GM21576 (cell line): ENCODE measurements around the gene DBNL.

Source experiments
- ATAC-seq: cut with Tn5 transposase; IDR thresholded peaks from one replicate; pipeline ENCODE4 v1.9.1; 2021; ENCODE audit warnings: mild to moderate bottlenecking, moderate library complexity; ENCODE audit not compliant: unreplicated experiment

DBNL gene

DNA sequence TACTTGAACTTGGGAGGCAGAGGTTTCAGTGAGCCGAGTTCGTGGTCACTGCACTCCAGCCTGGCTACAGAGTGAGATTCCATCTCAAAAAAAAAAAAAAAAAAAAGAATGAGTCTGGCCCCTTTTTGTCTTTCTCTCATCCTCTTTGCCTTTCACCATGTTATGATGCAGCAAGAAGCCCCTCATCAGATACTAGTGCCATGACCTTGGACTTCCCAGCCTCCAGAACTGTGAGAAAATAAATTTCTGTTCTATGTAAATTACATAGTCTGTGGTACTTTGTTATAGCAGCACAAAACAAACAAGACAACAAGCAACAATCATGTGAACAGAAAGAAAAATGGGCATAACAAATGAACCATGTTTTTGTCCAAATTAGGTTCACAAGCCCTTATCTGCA, 2.3 kb upstream of the DBNL start:
- no peak for ATAC-seq

DNA sequence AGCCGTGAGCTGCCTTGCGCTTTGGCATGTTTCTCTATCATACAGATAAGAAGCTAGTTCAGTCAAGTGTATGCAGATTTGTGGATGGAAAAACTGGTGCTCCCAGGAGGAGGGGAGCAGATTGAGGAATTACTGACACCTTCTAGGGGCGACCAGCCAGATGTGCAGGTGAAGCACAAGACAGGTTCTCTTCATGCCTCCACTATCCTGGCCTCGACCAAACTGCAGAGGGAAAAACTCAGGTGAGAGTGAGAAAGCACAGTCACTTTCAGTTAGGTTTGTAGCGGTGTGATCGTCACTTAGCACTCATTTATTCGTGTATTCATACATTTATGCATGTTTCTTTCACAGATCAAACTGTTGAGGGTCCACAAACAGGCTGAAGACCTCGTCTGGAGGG, 600 bp upstream of the DBNL start:
- no peak for ATAC-seq

DNA sequence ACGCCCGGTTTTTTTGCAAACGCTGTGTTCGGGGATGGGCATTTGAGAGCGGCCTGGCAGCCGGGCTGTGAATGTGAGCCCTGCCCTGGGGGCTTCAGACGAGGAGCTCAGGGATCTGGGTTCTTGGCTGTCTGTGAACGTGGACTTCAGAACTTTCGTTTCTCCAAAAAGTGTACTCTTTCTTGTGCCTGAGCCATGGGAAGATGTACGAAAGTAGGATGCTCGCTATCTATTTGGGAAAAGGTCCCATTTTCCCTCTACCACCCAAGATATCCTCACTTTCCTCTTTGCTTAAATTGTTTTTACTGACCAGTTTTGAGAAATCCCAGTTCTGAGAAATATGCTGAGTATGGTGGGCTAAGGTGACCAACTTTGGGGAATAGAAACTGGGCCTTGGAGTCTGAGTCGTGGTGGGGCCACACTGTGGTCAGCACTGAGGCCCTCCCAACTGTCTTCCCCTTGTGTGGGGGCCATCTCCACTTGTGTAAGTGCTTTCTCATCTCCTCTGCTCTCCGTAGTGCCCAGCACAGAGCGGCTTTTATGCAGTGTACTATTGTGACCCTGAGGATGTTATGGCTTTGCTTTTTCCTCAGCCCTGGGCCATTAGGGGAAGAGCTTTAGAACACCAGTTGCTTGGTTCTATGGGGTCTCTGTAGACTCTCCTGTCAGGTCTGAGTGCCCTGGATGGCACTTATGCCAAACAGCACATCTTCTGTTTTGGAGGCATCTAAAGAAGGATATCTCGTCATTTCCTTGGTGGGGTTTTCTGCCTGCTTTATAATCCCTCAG, 918 bp downstream of the DBNL start:
- ATAC-seq = no peak

DNA sequence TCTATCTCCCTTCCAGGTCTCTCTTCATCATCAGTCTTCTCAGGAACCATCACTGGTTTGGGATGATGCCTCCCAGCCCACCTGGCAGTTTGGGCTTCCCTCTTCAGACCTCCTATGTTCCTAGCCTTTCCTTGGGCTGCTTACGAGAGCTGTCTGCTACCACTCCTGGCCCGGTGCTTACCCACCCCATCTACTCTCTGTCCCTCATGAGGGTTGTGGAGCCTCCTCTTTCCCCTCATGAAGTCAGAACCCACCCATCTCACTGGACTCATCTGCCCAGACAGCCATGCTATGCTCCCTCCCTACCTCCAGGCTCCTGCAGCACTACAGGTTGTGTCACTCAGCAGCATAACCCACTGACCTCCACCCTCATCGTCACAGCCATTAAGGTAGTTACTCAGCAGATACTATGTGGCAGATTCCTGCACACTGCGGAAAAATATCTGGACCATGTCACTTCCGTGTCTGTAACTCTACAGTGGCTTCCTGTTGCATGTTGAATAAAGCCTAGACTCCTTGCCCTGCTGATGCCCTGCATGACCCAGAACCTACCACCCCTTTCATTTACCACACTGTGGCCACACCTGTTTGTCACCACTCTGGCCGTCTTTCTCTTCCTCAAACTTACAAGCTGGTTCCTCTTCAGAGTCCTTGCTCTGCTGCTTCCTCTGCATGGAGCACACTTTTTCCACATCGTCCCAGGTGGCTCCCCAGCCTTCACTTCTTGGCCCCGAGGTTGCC, 2.0 kb downstream of the DBNL start:
- peak; percentile 64 for ATAC-seq

DNA sequence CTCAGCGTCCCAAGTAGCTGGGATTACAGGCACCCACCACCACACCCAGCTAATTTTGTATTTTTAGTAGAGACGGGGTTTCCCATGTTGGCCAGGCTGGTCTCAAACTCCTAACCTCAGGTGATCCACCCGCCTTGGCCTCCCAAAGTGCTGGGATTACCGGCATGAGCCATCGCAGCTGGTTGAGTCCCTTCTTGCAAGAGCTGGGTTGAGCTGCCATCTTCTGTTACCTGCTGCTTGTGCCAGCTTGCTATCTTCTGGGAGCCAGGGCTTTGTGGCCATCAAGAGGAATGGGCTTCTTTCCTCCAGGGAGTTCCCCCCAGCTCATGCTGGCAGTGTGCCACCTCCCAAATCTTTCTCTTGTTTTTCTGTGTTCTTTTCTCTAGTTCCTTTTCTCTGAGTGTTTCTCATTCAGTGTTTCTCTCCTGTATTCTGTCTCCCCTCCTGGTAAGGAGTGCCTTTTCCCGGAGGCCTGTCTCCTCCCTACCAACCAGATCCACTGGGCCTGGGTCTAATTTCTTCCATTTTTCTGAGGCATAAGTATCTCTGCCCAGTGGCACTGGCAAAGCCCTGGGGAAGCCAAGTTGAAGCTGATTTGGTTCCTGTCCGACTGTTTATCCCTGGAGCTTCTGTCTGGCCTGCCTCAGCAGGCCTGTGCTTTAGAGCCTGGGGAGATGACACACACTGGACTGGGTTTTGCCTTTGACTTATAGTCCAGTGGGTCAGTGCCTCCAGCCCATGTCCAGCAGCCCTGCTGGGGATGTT, 3.7 kb downstream of the DBNL start:
- ATAC-seq = no peak

DNA sequence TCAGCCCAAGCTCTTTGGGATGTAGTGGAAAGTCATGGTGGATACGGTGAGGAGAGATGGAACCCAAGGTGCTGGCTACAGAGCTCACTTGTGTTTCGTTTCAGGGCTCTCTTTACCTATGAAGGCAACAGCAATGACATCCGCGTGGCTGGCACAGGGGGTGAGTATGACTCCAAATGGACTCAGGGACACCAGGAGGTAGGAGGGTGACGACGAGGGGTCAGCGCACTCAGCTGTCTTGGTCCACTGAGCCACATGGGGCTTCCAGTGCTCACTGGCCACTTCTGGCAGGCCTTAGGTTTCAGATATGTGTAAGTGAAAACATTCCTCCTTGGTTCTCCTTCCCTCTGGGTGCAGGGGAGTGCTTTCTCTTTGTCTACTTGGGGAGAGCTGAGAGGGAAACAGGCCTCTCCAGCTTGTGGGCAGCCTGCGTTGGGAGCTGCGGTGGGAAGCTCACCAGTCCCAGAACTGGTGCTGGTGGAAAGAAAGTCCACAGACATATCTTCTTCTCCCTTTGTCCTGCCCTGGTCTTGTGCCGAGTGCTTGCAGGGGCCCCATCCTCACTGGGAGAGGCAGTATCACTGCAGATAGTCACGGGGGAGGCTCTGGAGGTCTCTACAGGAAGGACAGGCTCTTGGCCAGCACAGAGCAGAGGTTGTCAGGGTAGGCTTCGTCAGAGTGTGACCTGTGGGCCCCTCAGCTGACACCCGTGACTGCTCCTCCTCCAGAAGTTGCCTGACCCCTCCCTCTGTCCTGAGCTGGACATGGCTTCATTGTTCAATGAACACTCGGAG, 5.8 kb downstream of the DBNL start:
- no peak for ATAC-seq

DNA sequence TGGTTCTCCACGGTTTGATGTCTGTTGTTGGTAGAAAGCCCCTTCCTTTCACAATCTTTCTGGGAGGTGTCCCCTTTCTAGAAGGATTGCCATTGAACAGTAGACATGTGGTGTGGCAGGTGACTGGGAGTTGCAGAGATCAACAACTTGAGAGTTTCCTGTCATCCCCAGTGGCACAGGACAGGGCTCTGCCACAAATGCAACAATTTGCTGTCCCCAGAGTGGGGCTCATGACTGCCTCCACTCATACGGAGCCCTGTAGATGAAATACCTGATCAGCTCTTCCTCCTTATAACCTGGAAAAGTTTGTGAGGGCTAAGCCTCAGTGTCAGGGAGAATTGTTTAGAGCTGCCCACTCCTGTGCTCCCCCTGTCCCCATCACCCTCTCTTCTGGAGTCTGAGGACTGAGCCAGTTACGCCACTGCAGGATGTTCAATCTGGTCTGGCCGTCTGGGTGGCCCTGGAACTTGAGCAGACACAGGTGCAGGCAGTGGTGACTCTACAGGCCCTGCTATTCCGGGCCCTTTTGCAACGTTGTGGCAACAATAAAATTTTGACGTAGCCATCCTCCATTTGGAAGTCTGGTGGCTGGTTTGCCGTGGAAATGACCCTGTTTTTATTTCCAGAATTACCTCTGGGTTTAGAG, 6.5 kb downstream of the DBNL start:
- ATAC-seq = no peak

DNA sequence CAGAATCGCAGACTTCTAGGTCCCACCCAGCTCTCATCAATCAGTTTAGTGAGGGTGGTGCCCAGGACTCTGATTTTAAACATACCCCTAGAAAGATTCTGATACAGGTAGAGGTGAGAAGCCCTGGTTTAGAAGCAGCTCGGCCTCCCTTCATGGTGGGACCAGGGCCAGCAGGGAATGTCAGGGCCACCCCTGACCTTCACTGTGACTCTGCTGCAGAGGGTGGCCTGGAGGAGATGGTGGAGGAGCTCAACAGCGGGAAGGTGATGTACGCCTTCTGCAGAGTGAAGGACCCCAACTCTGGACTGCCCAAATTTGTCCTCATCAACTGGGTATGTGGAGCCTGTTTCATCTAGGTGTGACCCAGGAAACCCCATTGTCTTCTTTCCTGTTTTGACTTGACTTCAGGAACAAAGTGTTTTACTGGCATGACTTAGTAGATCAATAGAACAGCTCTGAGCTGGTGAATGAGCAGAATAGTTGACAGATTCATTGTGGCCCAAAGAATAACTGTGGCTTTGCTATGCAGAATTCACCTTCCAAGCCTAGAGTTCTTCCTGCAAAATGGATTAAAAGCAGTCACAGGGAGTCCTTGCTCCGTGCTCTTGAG, 7.2 kb downstream of the DBNL start:
- no peak for ATAC-seq

DNA sequence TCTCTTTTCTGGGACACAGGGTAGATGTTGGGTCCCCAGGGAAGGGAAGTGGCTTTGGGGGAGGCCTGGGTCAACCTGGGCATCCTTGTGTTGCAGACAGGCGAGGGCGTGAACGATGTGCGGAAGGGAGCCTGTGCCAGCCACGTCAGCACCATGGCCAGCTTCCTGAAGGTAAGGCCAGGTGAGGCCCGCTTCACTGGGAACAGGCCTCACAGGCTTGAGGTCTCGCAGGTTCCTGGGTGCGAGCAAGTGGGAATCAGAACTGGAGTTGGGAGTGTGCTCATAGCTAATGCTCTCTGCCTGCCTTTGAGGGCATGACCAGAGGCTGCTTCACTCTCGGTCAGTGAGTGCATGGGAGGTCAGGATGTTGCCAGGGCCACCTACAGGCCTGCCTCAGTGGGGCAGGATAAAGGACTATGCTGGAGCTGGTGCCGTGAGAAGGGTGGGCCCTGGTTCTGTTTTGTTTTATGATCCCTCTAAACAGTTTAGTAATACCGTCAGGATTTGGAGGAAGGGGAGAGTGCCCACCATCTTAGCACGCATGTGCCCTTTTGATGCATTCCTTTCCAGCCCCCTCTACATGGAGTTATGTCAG, 8.4 kb downstream of the DBNL start:
- ATAC-seq = no peak

DNA sequence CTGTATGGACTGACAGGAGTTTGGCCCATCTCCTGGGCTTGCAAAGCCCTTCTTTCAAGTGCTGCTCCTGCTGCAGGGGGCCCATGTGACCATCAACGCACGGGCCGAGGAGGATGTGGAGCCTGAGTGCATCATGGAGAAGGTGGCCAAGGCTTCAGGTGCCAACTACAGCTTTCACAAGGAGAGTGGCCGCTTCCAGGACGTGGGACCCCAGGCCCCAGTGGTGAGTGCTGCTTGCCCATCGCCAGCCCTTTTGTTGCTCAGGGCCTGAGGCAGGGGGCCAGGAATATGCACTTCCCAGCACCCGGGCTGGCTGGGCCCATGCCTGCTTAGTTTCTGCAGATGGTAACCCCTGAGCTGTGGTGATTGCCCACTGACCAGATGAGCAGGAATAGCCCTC, 12.2 kb downstream of the DBNL start:
- no peak for ATAC-seq

DNA sequence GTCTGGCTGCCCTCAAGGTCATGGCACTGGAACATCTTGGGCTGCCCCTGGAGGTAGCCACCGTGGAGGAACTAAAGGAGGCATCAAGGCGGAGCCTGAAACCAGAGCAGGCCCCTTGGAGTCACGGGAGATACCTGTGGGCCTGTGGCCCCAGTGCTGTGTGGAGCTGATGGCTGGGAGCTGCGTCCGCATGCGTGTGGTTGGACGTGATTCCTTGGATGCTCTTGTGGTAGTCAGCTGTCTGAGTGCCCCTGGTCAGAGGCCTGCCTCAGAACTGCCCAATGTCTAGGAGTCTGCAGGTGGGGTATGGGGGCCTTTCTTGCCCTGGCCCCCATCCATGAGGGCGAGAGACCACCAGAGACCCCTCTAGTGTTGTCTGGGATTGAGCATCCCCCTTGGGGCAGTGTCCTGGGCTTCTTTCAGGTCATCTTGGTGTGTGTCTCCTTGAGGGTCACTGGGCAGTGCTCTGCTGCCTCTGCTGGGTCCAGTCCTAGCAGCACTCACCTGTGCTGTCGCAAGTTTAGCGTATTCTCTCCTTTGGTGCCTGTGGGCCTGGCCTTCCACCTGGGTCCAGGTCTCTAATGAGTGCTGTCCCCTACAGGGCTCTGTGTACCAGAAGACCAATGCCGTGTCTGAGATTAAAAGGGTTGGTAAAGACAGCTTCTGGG, 12.8 kb downstream of the DBNL start:
- no peak for ATAC-seq

DNA sequence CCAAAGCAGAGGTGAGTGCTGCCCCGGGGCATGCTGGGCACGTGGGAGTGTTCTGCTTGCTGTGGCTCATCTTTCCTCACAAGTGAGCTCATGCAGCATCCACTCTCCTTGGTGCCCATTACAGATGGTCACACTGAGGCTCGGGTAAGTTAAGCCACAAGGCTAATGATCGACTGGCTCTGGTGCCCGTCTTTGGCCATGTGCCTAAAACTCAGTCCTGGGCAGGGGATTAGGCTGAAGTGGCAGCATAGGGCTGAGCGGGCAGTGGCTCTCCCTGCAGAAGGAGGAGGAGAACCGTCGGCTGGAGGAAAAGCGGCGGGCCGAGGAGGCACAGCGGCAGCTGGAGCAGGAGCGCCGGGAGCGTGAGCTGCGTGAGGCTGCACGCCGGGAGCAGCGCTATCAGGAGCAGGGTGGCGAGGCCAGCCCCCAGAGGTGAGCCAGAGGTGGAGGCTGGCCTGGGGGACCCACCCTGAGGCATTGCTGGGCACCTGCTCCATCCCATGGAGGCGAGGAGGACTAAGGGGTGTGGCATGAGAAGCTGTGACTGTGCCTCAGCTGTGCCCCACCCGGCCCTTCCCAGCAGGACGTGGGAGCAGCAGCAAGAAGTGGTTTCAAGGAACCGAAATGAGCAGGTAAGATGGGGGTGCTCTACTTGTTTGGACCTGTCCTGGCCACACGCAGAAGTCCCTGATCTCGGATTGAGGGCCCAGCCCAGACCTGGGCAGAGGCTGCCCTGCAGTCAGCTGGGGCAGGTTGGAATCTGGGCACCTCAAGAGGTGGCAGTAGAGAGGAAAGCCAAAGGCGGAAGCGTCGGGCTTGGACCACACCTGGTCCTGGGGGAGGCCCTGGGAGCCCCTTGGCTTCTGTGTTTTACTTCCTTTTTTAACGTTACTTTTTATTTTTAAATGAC, 13.6 kb downstream of the DBNL start:
- no peak for ATAC-seq

DNA sequence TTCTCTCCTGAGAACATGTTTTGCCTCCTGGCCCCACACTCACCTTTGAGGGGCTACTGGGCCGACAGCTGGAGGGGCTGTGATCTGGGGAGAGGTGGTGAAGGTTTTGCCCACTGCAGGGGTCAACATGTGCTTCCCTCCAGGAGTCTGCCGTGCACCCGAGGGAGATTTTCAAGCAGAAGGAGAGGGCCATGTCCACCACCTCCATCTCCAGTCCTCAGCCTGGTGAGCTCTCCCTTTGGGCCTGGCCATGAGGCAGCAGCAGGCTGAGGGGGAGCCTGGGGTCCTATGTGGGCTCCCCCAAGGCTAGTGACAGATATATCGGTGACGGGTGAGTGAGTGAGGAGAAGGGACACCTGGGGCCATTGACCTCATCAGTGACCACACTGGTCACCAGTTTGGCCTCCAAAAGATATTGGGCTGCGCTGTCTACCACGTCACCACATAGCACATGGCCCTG, 14.3 kb downstream of the DBNL start:
- ATAC-seq = no peak

DNA sequence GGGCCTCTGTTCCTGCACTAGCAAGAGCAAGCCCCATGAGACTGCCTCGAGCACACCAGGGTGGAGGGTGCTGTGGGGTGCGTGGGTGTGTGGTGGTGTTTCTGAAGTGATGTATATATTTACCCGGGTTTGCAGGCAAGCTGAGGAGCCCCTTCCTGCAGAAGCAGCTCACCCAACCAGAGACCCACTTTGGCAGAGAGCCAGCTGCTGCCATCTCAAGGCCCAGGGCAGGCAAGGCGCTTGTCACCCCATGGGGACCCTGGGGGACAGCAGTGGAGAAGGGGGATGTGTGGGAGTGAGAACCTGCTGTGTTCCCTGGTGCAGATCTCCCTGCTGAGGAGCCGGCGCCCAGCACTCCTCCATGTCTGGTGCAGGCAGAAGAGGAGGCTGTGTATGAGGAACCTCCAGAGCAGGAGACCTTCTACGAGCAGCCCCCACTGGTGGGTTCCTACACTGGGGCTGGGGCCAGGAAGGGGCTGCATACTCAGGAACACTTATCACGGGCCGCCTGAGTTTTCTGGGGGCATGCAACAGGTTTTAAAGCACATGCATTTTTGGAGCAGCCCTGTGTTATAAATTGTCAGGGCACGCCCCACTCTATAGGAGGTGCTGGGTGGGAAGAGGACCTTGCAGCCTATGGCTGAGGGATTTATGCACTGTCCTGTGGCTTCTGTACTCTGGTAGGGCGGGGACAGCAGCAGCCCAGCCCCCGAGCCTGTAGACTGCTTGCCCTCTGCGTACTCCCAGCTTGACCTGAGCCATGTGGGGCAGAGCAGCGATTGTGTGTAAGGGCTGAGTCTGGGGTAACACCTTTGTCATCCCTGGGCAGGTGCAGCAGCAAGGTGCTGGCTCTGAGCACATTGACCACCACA, 15.0 kb downstream of the DBNL start:
- ATAC-seq = no peak

DNA sequence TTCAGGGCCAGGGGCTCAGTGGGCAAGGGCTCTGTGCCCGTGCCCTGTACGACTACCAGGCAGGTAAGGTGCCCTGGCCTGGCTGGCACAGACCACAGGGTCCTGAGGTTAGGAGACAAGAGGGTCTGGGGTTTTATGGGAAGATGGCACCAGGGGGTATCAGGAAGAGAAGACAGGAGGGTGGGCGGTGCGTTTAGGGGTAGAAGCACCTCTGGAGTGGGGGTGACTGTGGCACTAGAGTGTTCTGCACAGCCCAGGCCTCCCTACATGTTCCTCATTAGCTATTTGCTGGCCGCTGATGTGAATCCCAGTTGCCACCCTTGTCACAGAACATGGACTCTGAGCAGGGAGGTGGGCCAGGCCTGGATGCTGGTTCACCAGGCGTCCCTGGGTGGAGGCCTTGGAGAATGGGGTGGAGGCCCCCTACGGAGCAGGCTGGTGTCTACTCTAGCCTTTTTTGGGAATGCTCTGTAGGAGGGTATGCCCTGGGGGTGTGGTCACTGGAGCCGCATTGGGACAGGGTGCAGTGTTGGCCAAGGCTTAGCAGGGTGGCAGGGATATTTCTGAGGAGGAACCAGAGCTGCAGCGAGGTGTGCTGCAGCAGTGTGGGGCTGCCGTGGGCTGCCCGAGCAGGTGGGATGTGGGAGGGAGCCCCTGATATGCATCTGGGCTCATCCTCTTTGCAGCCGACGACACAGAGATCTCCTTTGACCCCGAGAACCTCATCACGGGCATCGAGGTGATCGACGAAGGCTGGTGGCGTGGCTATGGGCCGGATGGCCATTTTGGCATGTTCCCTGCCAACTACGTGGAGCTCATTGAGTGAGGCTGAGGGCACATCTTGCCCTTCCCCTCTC, 15.8 kb downstream of the DBNL start:
- ATAC-seq = no peak
